WERI-Rb-1 (cell line): ENCODE results near the gene GDF15.
"Not testable (repeated sequence)": the region's sequence is repeated elsewhere in the genome, so short reads cannot be mapped to it uniquely, and the experiment has no call there.

ENCODE experiments used
- DNase-seq: peaks from one replicate; pipeline ENCODE4 v3.0.0-alpha.2; 2020
- H3K27ac ChIP-seq: fragments of 250-450 bp; sonication (Bioruptor Pico); 2 replicates; pipeline ENCODE4 v1.5.1; 2020; ENCODE audit warnings: mild to moderate bottlenecking, moderate library complexity
- H3K27me3 ChIP-seq: fragments of 250-450 bp; sonication (Bioruptor Pico); 2 replicates; pipeline ENCODE4 v1.5.1; 2021; ENCODE audit warnings: mild to moderate bottlenecking, low read depth, moderate library complexity; ENCODE audit not compliant: insufficient read depth, severe bottlenecking
- H3K36me3 ChIP-seq: fragments of 250-450 bp; sonication (Bioruptor Pico); 2 replicates; pipeline ENCODE4 v1.5.1; 2020; ENCODE audit warnings: mild to moderate bottlenecking, moderate library complexity
- H3K4me3 ChIP-seq: 2 replicates; pipeline ENCODE4 v1.5.1; 2011; ENCODE audit warnings: low read depth, mild to moderate bottlenecking, control low read depth, low read length
- H3K9me3 ChIP-seq: fragments of 250-450 bp; sonication (Bioruptor Pico); 2 replicates; pipeline ENCODE4 v1.5.1; 2021; ENCODE audit warnings: mild to moderate bottlenecking, moderate library complexity; ENCODE audit not compliant: severe bottlenecking
- TF ChIP-seq, protein P1 (sequence below): IDR thresholded peaks from 2 replicates; pipeline ENCODE4 v1.5.1; 2011; ENCODE audit warnings: low read depth, mild to moderate bottlenecking, control low read depth, inconsistent platforms, low read length

GDF15 gene

GRCh38 chr19:18342090-18342632, 43.8 kb upstream of the GDF15 start:
- Histone ChIP-seq H3K27ac (no peak overlapping the region), H3K4me3 (no peak overlapping the region), H3K9me3 (no peaks in the 10 kb centered on the region), H3K36me3 (no peaks in the 10 kb centered on the region), H3K27me3 (no peaks in the 10 kb centered on the region)
- DNase-seq, result no peak
- TF ChIP-seq, protein P1, sequence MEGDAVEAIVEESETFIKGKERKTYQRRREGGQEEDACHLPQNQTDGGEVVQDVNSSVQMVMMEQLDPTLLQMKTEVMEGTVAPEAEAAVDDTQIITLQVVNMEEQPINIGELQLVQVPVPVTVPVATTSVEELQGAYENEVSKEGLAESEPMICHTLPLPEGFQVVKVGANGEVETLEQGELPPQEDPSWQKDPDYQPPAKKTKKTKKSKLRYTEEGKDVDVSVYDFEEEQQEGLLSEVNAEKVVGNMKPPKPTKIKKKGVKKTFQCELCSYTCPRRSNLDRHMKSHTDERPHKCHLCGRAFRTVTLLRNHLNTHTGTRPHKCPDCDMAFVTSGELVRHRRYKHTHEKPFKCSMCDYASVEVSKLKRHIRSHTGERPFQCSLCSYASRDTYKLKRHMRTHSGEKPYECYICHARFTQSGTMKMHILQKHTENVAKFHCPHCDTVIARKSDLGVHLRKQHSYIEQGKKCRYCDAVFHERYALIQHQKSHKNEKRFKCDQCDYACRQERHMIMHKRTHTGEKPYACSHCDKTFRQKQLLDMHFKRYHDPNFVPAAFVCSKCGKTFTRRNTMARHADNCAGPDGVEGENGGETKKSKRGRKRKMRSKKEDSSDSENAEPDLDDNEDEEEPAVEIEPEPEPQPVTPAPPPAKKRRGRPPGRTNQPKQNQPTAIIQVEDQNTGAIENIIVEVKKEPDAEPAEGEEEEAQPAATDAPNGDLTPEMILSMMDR, result no peak

DNA sequence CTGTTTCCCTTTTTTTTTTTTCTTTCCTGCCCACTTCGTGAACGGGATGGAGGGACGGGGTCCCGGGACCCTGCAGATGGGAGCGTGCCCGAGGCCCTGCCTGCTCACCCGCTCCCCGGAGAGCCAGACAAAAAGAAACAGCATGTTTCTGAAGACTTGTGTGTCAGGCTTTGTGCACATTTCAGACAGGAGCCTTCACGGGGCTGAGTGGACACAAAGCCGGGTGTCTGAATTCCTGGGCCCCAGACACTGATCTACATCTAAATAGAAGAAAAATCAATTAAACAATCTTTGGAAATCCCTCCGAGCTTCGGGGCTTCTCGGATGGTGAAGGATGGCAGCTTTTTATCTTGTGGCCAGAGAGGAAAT, 41.4 kb upstream of the GDF15 start:
- DNase-seq, result no peak
- Histone ChIP-seq H3K27ac (no peak overlapping the region), H3K9me3 (no peaks in the 10 kb centered on the region), H3K4me3 (no peak overlapping the region), H3K27me3 (no peaks in the 10 kb centered on the region), H3K36me3 (peaks cover 4% of the 10 kb centered on the region; the same call in 1 of the 2 replicates)
- TF ChIP-seq, protein P1, result no peak

GRCh38 chr19:18345296-18345695, 40.7 kb upstream of the GDF15 start:
- no peaks in the 10 kb centered on the region for H3K27me3 ChIP-seq
- peaks cover 4% of the 10 kb centered on the region for H3K36me3 ChIP-seq
- TF ChIP-seq, protein P1, result no peak
- H3K27ac ChIP-seq, result no peak overlapping the region
- no peaks in the 10 kb centered on the region for H3K9me3 ChIP-seq
- no peak for DNase-seq
- H3K4me3 ChIP-seq, result no peak overlapping the region

GRCh38 chr19:18346091-18346490, 39.9 kb upstream of the GDF15 start:
- no peak overlapping the region for H3K4me3 ChIP-seq
- TF ChIP-seq, protein P1, result no peak
- no peak for DNase-seq
- peaks cover 4% of the 10 kb centered on the region for H3K36me3 ChIP-seq
- no peaks in the 10 kb centered on the region for H3K27me3 ChIP-seq
- no peak overlapping the region for H3K27ac ChIP-seq
- no peaks in the 10 kb centered on the region for H3K9me3 ChIP-seq

- H3K4me3 ChIP-seq, result no peak overlapping the region
- peaks cover 4% of the 10 kb centered on the region for H3K36me3 ChIP-seq
- no peaks in the 10 kb centered on the region for H3K9me3 ChIP-seq
- TF ChIP-seq, protein P1, result no peak
- H3K27ac ChIP-seq, result no peak overlapping the region
- no peaks in the 10 kb centered on the region for H3K27me3 ChIP-seq
- DNase-seq, result no peak
Observed at GRCh38 chr19:18348171-18348570, 37.8 kb upstream of the GDF15 start.

- H3K27ac ChIP-seq, H3K27me3 ChIP-seq, DNase-seq, H3K9me3 ChIP-seq, H3K4me3 ChIP-seq, H3K36me3 ChIP-seq: not testable (repeated sequence)
Observed at GRCh38 chr19:18348818-18349339, 37.1 kb upstream of the GDF15 start.
